Hepatocyte (in vitro differentiated cells): ENCODE data around the gene PRDM15. TPM values are rescaled to one million over a fixed set of nuclear protein-coding genes. Genes with fewer than 3 reads are reported as not detected.

Experiments used
- DNase-seq: peaks from one replicate; pipeline ENCODE4 v3.0.0-alpha.2; 2016; ENCODE audit warnings: low spot score
- H2AFZ ChIP-seq: fragments of 200-600 bp; sonication (generic); 2 replicates; pipeline ENCODE4 v1.6.0; 2016; ENCODE audit warnings: antibody characterized with exemption, mild to moderate bottlenecking
- H3K27ac ChIP-seq: fragments of 200-600 bp; sonication (generic); 2 replicates; pipeline ENCODE4 v1.5.1; 2016; ENCODE audit warnings: mild to moderate bottlenecking
- H3K27me3 ChIP-seq: fragments of 200-600 bp; sonication (generic); 2 replicates; pipeline ENCODE4 v1.6.1; 2016
- H3K36me3 ChIP-seq: fragments of 200-600 bp; sonication (generic); replicated peaks from 2 replicates; pipeline ENCODE4 v1.5.1; 2016; ENCODE audit warnings: low read depth; ENCODE audit not compliant: insufficient read depth
- H3K4me1 ChIP-seq: fragments of 200-600 bp; sonication (generic); 2 replicates; pipeline ENCODE4 v1.5.1; 2016; ENCODE audit warnings: mild to moderate bottlenecking, moderate library complexity; ENCODE audit not compliant: insufficient read depth
- H3K4me2 ChIP-seq: fragments of 200-600 bp; sonication (generic); 2 replicates; pipeline ENCODE4 v1.6.0; 2016
- H3K4me3 ChIP-seq: fragments of 200-600 bp; sonication (generic); 2 replicates; pipeline ENCODE4 v1.5.1; 2016; ENCODE audit warnings: mild to moderate bottlenecking
- H3K79me2 ChIP-seq: fragments of 200-600 bp; sonication (generic); 2 replicates; pipeline ENCODE4 v1.6.0; 2017; ENCODE audit warnings: mild to moderate bottlenecking
- H3K9me2 ChIP-seq: fragments of 200-600 bp; sonication (generic); replicated peaks from 2 replicates; pipeline ENCODE4 v1.6.0; 2017; ENCODE audit warnings: mild to moderate bottlenecking; ENCODE audit not compliant: insufficient read depth
- H3K9me3 ChIP-seq: fragments of 200-600 bp; sonication (generic); 2 replicates; pipeline ENCODE4 v1.5.1; 2016; ENCODE audit warnings: low read depth, mild to moderate bottlenecking
- H4K20me1 ChIP-seq: fragments of 200-600 bp; sonication (generic); 2 replicates; pipeline ENCODE4 v1.6.0; 2016; ENCODE audit warnings: mild to moderate bottlenecking; ENCODE audit not compliant: insufficient read depth, poor library complexity, severe bottlenecking
- CTCF ChIP-seq: fragments of 200-600 bp; sonication (generic); IDR thresholded peaks from 2 replicates; pipeline ENCODE4 v1.5.1; 2016; ENCODE audit warnings: antibody characterized with exemption, mild to moderate bottlenecking; ENCODE audit not compliant: poor library complexity
- EZH2 ChIP-seq: fragments of 200-600 bp; sonication (generic); IDR thresholded peaks from 2 replicates; pipeline ENCODE4 v1.6.1; 2016; ENCODE audit warnings: antibody characterized with exemption, mild to moderate bottlenecking, borderline replicate concordance
- EZH2phosphoT487 ChIP-seq: fragments of 200-600 bp; sonication (generic); IDR thresholded peaks from one replicate; pipeline ENCODE4 v1.6.1; 2018; ENCODE audit warnings: antibody characterized with exemption, mild to moderate bottlenecking, low read depth, moderate library complexity; ENCODE audit not compliant: unreplicated experiment, severe bottlenecking
- WGBS: methylation state at CpG from one replicate; pipeline ENCODE4 v1.1.6; 2016; ENCODE audit warnings: low lambda C conversion rate; ENCODE audit errors: missing lambda C conversion rate; 5-methylcytosine and 5-hydroxymethylcytosine counted together
- polyA plus RNA-seq: library from polyadenylated mRNA; unstranded; fragments of >200 nt; fragmentation: Nextera tagmentation; extraction: Ambion mirVana; gene quantifications from 2 replicates; pipeline ENCODE4 v1.2.1, GENCODE V29; 2016
- total RNA-seq: library from RNA; depleted of rRNA; stranded (reverse); fragments of >200 nt; gene quantifications from 2 replicates; pipeline ENCODE4 v1.2.3, GENCODE V29; 2014

The PRDM15 gene
- total and polyA plus RNA-seq, 2 experiments from 2014 or later, result 3.0 to 4.7 TPM

GRCh38 chr21:41831453-41831831 is 47.7 kb downstream of the PRDM15 start:
- no peaks in the 10 kb centered on the region for H3K27me3 ChIP-seq
- no peaks in the 10 kb centered on the region for H3K9me2 ChIP-seq
- no peak overlapping the region for H3K27ac ChIP-seq
- no peak for DNase-seq
- H2AFZ ChIP-seq, result no peak overlapping the region
- no peaks in the 10 kb centered on the region for H4K20me1 ChIP-seq
- no peaks in the 10 kb centered on the region for H3K79me2 ChIP-seq
- WGBS, result 95% methylated on average over 8 of the region's 8 CpGs
- H3K36me3 ChIP-seq, result no peaks in the 10 kb centered on the region
- H3K9me3 ChIP-seq, result no peaks in the 10 kb centered on the region
- TF ChIP-seq EZH2phosphoT487, result no peak
- no peak for TF ChIP-seq CTCF
- no peak for TF ChIP-seq EZH2
- H3K4me3 ChIP-seq, result no peak overlapping the region
- H3K4me1 ChIP-seq, result no peaks in the 10 kb centered on the region
- H3K4me2 ChIP-seq, result no peak overlapping the region

- Histone ChIP-seq H3K4me1 (no peaks in the 10 kb centered on the region), H4K20me1 (no peaks in the 10 kb centered on the region), H3K9me2 (no peaks in the 10 kb centered on the region), H3K36me3 (no peaks in the 10 kb centered on the region), H3K4me2 (no peak overlapping the region), H3K4me3 (no peak overlapping the region), H3K79me2 (no peaks in the 10 kb centered on the region), H3K9me3 (no peaks in the 10 kb centered on the region), H2AFZ (no peak overlapping the region), H3K27ac (no peak overlapping the region), H3K27me3 (no peaks in the 10 kb centered on the region)
- 93% methylated on average over 21 of the region's 21 CpGs for WGBS
- TF ChIP-seq CTCF (no peak), EZH2phosphoT487 (no peak), EZH2 (no peak)
- DNase-seq, result no peak
Measured at GRCh38 chr21:41830764-41831452, 48.2 kb downstream of the PRDM15 start.

- H3K4me3 ChIP-seq, result no peak overlapping the region
- no peak for TF ChIP-seq EZH2phosphoT487
- no peak for TF ChIP-seq EZH2
- no peak for TF ChIP-seq CTCF
- H3K36me3 ChIP-seq, result no peaks in the 10 kb centered on the region
- no peak overlapping the region for H3K4me2 ChIP-seq
- H3K4me1 ChIP-seq, result no peaks in the 10 kb centered on the region
- H2AFZ ChIP-seq, result no peak overlapping the region
- H3K27ac ChIP-seq, result no peak overlapping the region
- no peaks in the 10 kb centered on the region for H3K79me2 ChIP-seq
- H4K20me1 ChIP-seq, result no peaks in the 10 kb centered on the region
- H3K9me2 ChIP-seq, result no peaks in the 10 kb centered on the region
- no peaks in the 10 kb centered on the region for H3K27me3 ChIP-seq
- H3K9me3 ChIP-seq, result no peaks in the 10 kb centered on the region
- no peak for DNase-seq
- WGBS, result 100% methylated on average over 2 of the region's 2 CpGs
Measured at GRCh38 chr21:41830145-41830707, 48.9 kb downstream of the PRDM15 start.
